ENCODE measurements around the gene UCHL5. TPM values are rescaled to one million over a fixed set of nuclear protein-coding genes. Genes with fewer than 3 reads are reported as not detected.
A peak's percentile ranks its signal among the peaks of the same experiment; 100 is the strongest.

The UCHL5 gene
- total and polyA plus RNA-seq, 2 donors (not counting 3 experiments of a cell fraction or from before 2014, with no cell fraction given), result 9.8 to 45.6 TPM

DNA sequence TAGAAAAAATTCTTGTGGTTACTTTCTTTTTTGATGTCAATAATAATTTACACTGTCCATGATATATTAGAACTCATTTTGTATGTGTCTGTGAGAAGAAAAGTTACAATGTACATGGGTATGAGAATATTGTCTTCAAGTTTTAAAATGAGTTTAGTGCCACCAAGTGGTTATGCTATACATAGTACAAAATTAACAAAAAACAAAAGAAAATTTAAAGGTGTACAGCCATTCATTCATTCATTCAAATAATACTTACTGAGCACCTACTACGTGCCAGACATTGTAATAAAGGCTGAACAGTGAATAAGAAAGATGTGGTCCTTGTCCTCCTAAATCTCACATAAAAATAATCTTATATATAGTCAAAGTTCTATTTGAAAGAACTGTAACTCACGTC, 27.7 kb downstream of the UCHL5 start:
- TF ChIP-seq MYC (IDR thresholded peaks at IDR 0.05; ENCODE audit: low read depth, low read length), result no peak
- no peak for TF ChIP-seq GATA2 (IDR thresholded peaks at IDR 0.05; ENCODE audit: insufficient read depth, insufficient read length, low read depth, low read length)
- no peak for TF ChIP-seq JUN (IDR thresholded peaks at IDR 0.05; ENCODE audit: borderline replicate concordance, insufficient read depth, insufficient read length, low read depth)
- TF ChIP-seq, protein P1, sequence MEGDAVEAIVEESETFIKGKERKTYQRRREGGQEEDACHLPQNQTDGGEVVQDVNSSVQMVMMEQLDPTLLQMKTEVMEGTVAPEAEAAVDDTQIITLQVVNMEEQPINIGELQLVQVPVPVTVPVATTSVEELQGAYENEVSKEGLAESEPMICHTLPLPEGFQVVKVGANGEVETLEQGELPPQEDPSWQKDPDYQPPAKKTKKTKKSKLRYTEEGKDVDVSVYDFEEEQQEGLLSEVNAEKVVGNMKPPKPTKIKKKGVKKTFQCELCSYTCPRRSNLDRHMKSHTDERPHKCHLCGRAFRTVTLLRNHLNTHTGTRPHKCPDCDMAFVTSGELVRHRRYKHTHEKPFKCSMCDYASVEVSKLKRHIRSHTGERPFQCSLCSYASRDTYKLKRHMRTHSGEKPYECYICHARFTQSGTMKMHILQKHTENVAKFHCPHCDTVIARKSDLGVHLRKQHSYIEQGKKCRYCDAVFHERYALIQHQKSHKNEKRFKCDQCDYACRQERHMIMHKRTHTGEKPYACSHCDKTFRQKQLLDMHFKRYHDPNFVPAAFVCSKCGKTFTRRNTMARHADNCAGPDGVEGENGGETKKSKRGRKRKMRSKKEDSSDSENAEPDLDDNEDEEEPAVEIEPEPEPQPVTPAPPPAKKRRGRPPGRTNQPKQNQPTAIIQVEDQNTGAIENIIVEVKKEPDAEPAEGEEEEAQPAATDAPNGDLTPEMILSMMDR (IDR thresholded peaks at IDR 0.05; ENCODE audit: extremely low read depth in 1 of 2, insufficient read depth in 1 of 2, low read depth in 1 of 2, low read length in 2 of 2), result peak; percentile 5 to 9
- Histone ChIP-seq H3K9me1 (replicated peaks; ENCODE audit: control insufficient read depth, extremely low read depth, insufficient read depth, low read length) (no peaks in the 10 kb centered on the region), H3K36me3 (ENCODE audit: control insufficient read depth in 2 of 2, extremely low read depth in 1 of 2, insufficient read depth in 2 of 2, low read length in 2 of 2) (no peaks in the 10 kb centered on the region), H2AFZ (ENCODE audit: low read depth, low read length) (no peak overlapping the region), H3K9ac (replicated peaks; ENCODE audit: extremely low read depth, insufficient read depth, low read length) (no peak overlapping the region), H4K20me1 (replicated peaks; ENCODE audit: control insufficient read depth, extremely low read depth, insufficient read depth, low read length) (no peaks in the 10 kb centered on the region), H3K27me3 (ENCODE audit: control insufficient read depth in 2 of 2, insufficient read depth in 2 of 2, low read length in 2 of 2) (no peaks in the 10 kb centered on the region), H3K4me3 (replicated peaks in 1 of 3; ENCODE audit: insufficient read depth in 1 of 3, low read depth in 1 of 3, low read length in 3 of 3) (no peak overlapping the region), H3K9me3 (replicated peaks; ENCODE audit: control insufficient read depth, insufficient read depth, low read length) (no peaks in the 10 kb centered on the region), H3K79me2 (ENCODE audit: control insufficient read depth, insufficient read depth, low read length) (peaks cover 45% of the 10 kb centered on the region), H3K4me1 (ENCODE audit: control insufficient read depth, extremely low read depth, insufficient read depth, low read length) (no peaks in the 10 kb centered on the region), H3K27ac (ENCODE audit: insufficient read depth, low read depth, low read length) (no peak overlapping the region), H3K4me2 (ENCODE audit: insufficient read depth, low read length) (no peak overlapping the region)
- intact Hi-C loops (cut with micrococcal nuclease) (loop anchor here (1.0 kb wide), 1 partner anchor 226 kb away; no protein-coding TSS in a partner anchor), dilution Hi-C loops (cut with MboI; ENCODE audit: extremely low pct_ligation_motif_present, low sequenced_read_pairs) (no loop called here)
- ChIA-PET CTCF (interaction anchor here (1.1 to 2.5 kb wide), 7 partner anchors 8 to 558 kb away, joined by 3 to 31 read pairs (median 7); no protein-coding TSS in a partner anchor), POLR2A (interaction anchor here (1.1 kb wide), 1 partner anchor 224 kb away, joined by 3 read pairs; no protein-coding TSS in a partner anchor)
- DNase-seq (ENCODE audit: low read depth, low spot score), result peak; percentile 38
- no TSS peak for BruUV-seq (replicated peaks)
- no peak for FAIRE-seq

DNA sequence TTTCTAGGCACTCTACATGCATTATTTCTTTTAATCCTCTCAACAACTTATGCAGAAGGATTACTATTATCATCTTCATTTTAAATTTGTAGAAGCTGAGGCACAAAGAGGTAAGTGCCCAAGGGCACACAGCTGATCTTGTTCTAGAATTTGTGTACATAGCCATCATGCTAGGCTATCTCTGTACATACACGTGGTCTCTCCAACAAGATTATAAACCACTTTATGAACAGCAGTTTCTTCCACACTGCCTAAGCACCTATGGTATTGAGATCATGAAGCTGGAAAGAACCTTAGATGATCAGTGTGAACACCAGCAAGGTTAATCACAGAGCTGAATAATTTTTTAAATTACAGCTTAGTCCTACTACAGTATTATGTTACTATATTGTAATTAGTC, 28.9 kb downstream of the UCHL5 start:
- Histone ChIP-seq H3K4me1 (ENCODE audit: control insufficient read depth, extremely low read depth, insufficient read depth, low read length) (no peaks in the 10 kb centered on the region), H3K4me3 (replicated peaks in 1 of 3; ENCODE audit: insufficient read depth in 1 of 3, low read depth in 1 of 3, low read length in 3 of 3) (no peak overlapping the region), H3K4me2 (ENCODE audit: insufficient read depth, low read length) (no peak overlapping the region), H3K9me3 (replicated peaks; ENCODE audit: control insufficient read depth, insufficient read depth, low read length) (no peaks in the 10 kb centered on the region), H4K20me1 (replicated peaks; ENCODE audit: control insufficient read depth, extremely low read depth, insufficient read depth, low read length) (no peaks in the 10 kb centered on the region), H2AFZ (ENCODE audit: low read depth, low read length) (no peak overlapping the region), H3K36me3 (ENCODE audit: control insufficient read depth in 2 of 2, extremely low read depth in 1 of 2, insufficient read depth in 2 of 2, low read length in 2 of 2) (peaks cover 0 to 2% of the 10 kb centered on the region in 2 experiments), H3K79me2 (ENCODE audit: control insufficient read depth, insufficient read depth, low read length) (peaks cover 34% of the 10 kb centered on the region), H3K27ac (ENCODE audit: insufficient read depth, low read depth, low read length) (no peak overlapping the region), H3K9ac (replicated peaks; ENCODE audit: extremely low read depth, insufficient read depth, low read length) (no peak overlapping the region), H3K27me3 (ENCODE audit: control insufficient read depth in 2 of 2, insufficient read depth in 2 of 2, low read length in 2 of 2) (no peaks in the 10 kb centered on the region), H3K9me1 (replicated peaks; ENCODE audit: control insufficient read depth, extremely low read depth, insufficient read depth, low read length) (no peaks in the 10 kb centered on the region)
- FAIRE-seq (no peak), DNase-seq (ENCODE audit: low read depth, low spot score) (no peak)
- no TSS peak for BruUV-seq (replicated peaks)
- ChIA-PET CTCF (interaction anchor here (1.1 to 3.7 kb wide), 11 partner anchors 10 to 556 kb away, joined by 3 to 30 read pairs (median 4); partner anchors contain the start of gene UCHL5), POLR2A (interaction anchor here (0.7 kb wide), 1 partner anchor 222 kb away, joined by 3 read pairs; no protein-coding TSS in a partner anchor)
- TF ChIP-seq FOS (IDR thresholded peaks at IDR 0.05; ENCODE audit: borderline replicate concordance, insufficient read depth, low read length) (no peak), POLR2AphosphoS5 (IDR thresholded peaks at IDR 0.05; ENCODE audit: insufficient read depth, low read depth, low read length) (no peak), JUN (IDR thresholded peaks at IDR 0.05; ENCODE audit: borderline replicate concordance, insufficient read depth, insufficient read length, low read depth) (no peak), POLR2A (IDR thresholded peaks at IDR 0.05; ENCODE audit: low read depth, low read length) (no peak), GATA2 (IDR thresholded peaks at IDR 0.05; ENCODE audit: insufficient read depth, insufficient read length, low read depth, low read length) (no peak), EZH2 (IDR thresholded peaks at IDR 0.05; ENCODE audit: borderline replicate concordance, low read depth, low read length, severe bottlenecking) (no peak), MYC (IDR thresholded peaks at IDR 0.05; ENCODE audit: low read depth, low read length) (no peak)
- TF ChIP-seq, protein P1 (IDR thresholded peaks at IDR 0.05; ENCODE audit: extremely low read depth in 1 of 2, insufficient read depth in 1 of 2, low read depth in 1 of 2, low read length in 2 of 2), result no peak
- TF ChIP-seq, protein P2, sequence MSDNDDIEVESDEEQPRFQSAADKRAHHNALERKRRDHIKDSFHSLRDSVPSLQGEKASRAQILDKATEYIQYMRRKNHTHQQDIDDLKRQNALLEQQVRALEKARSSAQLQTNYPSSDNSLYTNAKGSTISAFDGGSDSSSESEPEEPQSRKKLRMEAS (IDR thresholded peaks at IDR 0.05; ENCODE audit: insufficient read depth, insufficient read length), result no peak
- dilution Hi-C loops (cut with MboI; ENCODE audit: extremely low pct_ligation_motif_present, low sequenced_read_pairs), result no loop called here
- intact Hi-C loops (cut with micrococcal nuclease), result no loop called here

All from endothelial cell of umbilical vein (primary cell).